Islet of Langerhans (tissue), 1 donor: ENCODE measurements around the gene ATR.
"Not testable (repeated sequence)": the region's sequence is repeated elsewhere in the genome, so short reads cannot be mapped to it uniquely, and the experiment has no call there.

ENCODE experiments used
- FAIRE-seq: peaks from one replicate; lab custom pipeline; 2011; peaks lifted over from hg19 to GRCh38; lab: Jason Lieb, UNC

ATR gene

DNA sequence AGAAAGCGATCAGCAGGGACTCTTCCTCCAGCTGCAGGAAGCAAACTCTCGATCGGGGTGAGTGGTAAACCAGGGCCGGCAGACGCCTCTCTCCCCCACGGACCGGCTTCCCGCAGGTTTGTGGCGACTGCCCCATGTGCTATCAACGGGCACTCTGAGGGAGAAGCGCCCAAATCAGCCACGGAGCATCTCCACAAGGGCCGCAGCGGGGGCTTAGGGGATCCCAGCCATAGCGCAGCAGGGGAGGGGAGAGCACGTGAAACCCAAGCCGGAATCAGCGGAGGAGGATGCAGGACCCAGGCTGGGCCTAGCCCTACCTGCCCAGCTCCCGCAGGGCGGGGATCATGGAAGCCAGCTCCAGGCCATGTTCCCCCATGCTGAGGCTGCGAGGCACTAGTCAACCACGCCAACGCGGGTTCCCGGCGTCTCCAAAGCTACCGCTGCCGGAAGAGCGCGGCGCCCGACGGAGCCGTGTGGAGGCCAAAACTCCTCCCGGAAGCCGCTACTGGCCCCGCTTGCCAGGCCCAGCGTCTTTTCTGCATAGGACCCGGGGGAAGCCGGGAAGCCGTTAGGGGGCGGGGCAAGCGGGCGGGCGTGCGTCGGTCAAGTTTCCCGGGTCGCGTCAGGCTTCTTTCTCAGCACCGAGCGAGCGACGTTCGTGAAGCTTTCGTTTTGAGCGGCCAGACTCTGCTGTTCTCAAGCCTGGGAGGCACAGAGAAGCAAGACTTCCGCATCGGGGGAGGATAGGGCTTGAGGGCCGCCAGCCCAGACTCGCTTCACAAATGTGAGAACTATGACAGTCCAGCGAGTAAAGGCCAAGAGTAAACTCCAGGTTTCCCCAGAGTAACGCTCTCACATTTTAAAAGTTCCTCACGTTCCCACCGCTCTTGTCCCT, at the start of gene ATR:
ATR (minus strand) TSS at position 405 of the 895 bp plus-strand sequence; CDS start at position 376, 29 bp downstream.
- FAIRE-seq, result no peak

DNA sequence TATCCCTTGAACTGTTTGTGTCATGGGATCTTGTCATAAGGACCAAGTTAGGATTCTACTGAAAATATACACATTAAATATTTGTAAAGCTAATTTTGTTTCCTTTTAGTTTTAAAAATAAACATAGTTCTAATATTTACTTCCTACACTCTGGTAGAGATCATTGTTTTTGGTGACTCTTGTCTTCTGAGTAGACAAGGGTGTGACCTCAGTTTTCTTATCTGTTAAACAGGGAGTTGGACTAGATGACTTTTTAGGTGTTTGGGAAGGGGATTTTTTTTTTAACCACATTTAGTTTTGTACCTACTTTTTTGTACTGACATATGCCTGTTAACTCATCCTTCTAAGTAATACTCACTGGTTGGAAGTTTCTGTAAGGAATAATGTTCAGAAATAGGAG, 48.4 kb upstream of the ATR start:
- FAIRE-seq, result no peak

DNA sequence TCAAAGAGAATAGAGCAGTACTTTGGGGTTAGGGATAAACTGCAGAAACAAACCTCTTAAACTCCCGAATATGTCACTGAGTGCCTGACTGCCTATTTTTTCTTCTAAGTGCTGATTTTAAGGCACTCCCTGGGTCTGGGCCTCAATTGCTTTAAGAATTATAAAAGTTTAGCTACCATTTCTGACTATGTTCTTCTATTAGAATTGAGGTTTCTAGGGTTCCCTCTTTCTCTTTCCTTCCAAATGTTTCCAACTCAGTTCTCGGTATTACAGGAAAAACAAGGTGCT, 46.6 kb upstream of the ATR start:
- no peak for FAIRE-seq

DNA sequence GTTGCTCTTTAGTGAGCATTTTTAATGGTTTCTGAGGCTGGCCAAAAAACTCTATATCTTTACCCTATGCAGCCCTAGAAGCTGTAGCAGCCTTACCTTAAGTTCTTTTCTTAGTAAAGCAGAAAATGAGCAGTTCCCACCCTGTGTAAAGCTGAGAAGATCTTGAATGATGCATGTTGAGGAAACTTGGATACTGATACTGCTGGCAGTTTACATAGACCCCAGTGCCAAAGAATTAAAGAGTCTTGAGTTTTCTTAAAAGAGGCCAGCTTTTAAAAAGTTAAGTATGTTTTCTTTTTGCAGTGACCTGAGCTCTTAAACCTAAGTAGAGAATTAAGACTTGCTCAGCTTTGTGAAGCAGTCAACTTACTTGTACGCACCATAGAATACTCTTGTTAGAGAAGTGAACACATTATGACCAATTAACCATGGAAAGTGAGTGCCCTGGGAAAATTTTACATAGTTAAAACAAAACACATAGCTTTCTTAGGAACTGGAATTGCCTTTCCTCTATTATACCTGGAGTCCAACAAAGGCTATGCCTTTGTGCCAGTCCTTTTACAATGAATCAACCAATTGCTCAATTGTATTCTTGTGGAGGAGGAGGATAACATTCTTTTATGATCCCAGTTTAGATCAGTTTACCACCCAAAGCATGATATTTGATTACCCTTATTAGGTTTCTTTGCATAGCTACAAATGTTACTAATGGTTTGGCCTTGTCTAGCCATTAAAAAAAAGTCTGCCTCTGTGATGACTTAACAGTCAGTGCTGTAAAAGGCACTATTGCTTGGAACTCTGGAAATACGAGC, 46.0 kb upstream of the ATR start:
- no peak for FAIRE-seq

DNA sequence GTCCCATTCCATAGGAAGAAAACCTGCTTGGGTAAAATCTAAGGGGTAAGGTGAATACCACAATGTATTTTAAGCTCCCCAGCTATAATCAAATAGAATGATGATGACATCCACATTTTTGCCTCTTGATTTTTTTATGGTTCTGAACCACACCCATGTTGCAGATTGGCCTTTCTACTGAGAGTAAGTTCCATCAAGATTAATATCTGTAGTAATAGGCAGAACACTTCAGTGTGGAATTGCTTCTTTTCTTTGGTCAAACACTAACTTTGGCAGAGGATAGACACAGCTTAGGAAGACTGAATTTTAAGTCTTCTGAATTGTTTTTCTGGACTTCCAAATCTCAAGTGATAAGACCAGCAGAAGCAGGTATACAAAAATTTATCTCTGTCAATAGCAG, 44.7 kb upstream of the ATR start:
- FAIRE-seq, result no peak

DNA sequence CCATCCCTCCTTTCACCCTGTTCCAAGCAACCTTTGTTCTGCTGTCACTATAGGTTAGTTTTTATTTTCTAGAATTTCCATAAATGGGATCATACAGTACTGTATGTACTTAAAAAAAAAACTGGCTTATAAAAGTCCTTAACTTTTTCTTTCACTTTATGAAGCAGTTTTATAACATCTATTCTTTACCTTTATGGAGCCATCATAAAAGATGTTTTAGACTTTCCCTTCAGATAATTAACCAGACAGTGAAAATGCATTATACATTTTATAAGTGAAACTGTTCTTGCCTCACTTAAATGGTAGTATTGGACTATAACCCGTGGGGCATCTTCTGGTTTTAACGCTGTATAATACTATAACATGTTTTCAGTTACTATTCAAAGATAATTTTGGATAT, 43.9 kb upstream of the ATR start:
- FAIRE-seq, result no peak

DNA sequence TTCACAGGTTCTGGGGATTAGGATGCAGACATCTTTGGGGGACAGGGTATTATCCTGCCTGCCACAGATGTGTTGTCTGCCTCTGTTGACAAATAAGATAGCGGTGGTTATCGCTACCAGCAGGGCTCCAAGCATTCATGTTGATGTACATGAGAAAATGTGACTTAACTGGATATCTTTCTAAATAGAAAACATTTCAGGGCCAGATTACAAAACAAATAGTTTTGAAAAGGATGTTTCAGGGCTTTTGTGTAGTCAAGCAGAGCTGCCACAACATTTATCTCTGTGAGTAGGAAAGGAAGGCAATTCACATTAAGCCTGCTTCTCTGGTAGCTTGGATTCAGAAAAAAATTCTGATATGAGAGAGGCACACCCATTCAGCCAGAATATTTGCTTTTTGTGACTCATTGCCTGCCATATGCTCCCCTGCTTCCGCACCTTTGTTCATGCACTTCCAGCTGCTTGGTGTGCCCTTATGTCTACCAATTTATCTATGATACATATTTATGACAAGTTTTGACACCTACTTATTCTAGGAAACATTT, 40.5 kb upstream of the ATR start:
- peak; percentile 98 for FAIRE-seq

DNA sequence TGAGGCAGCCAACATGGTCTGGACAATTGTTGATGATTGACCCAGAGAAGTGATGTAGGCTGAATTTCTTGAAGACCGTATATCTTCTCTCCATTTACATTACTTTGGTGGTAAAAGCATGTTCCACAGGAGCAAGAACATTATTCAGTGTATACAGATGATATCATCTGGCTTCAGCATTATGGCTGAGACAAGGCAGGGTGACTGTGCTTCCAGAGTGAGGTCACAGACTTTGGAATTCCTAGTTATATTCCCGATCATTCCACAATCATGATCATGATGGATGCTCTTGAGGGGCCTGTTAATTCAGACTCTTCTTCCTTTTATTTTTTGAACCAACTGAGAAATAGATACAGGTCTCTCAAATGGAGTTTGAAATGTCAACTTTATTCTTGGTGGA, 36.6 kb upstream of the ATR start:
- FAIRE-seq, result no peak

DNA sequence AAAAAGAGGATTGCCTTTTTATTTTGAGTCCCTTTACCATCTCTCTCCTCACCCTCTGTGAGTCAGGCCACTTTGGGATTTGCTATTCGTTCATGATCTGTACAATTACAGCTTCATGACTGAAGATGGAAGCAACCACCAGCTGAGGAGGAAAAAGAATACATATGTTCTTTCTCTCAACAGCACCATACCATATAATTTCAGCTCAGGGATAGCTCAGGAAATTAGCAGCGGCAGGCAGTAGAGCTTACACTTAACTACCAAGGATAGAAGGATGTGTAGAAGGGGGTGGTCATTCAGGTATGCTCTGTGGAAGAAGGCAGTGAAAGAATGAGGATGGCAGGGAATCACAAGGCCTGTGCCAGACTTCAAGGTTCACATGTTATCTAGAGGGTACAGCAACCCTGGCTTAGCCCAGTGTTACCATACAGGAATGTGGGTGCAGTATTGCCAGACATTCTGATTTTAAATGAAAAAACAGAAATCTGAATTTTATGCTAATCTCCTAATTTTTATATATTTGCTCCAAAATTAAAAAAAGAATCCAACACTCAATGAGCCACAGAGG, 35.6 kb upstream of the ATR start:
- no peak for FAIRE-seq

DNA sequence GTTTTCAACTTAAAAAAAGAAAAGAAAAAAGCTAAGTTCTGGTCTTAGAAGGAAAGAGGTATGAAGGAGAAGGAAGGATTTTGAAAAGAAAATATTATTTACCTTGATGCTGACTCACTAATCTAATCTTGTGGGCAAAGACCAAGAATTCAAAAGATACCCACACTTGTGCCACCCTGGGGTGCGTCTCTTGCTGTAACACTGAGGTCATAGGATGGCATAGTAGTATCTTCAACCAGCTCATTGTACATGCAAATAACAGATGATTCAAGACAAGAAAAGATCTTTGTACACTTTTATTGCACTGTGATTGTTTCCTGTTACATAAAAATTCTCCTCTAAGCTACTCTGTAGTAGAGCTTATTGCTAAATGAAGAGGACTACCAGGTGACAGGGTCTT, 35.0 kb upstream of the ATR start:
- FAIRE-seq, result no peak

DNA sequence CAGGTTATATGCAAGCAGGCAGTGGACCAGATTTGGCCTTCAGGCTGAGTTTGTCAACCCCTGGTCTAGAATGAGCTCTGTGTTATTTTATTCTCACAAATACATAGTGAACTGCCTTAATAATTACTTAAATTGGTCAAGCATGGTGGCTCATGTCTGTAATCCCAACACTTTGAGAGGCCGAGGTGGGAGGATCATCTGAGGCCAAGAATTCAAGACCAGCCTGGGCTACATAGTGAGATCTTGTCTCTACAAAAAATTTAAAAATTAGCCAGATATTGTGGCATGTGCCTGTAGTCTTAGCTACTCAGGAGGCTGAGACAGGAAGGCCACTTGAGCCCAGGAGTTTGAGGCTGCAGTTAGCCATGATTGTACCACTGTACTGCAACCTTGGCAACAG, 32.7 kb upstream of the ATR start:
- no peak for FAIRE-seq

DNA sequence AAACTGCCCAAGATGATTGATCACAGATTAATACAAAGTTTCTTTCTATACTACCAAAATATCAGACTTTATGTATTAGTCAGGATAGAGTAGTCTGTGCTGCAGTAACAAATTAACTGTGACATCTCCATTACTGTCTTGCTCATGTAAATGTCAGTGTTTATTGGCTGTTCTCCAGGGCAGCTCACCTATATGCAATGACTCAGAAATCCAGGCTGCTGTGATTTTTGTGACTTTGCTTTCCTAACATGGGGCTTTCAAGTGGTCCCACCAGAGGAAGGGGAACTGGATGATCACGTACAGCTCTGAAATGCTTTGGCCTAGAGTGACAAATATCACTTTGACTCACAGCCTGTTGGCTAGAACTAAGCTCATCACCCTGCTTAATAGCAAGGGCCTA, 30.6 kb upstream of the ATR start:
- FAIRE-seq, result no peak

DNA sequence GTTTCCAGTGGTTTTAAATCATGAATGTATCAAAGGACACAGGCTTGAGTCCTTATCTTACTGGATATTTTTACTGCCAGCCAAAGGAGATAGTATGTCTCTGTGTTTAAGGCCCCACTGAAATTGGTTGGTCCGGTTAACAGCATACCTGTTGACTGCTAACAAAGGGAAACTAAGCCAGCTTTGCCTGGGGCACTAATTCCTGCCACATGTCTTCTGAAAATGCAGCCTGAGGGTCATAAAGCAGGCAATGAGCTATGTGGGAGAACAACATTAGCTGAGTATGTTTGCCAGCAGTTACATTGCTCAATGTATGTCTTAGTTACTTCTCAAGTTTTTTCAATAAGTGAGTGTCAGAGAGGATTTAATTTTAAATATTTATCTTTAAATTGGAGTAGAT, 30.1 kb upstream of the ATR start:
- no peak for FAIRE-seq

DNA sequence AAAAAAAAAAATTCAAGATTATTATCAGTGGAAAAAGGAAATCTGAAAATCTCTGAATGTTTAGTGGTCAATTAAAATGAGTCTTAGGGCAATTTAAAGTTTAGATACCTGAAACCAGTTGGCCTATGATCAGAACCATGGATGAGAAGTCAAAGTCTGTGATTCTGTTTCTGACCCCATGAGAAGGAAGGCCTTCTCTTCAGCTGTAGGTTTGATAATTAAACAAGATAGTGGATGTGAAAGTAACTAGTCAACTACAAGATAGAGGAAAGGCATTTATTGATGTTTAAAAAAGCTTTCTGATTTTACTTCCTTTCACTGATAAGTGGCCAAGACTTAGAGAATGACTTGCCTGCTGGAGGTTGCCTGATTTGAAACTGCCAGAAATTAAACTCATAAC, 26.4 kb upstream of the ATR start:
- FAIRE-seq, result no peak

DNA sequence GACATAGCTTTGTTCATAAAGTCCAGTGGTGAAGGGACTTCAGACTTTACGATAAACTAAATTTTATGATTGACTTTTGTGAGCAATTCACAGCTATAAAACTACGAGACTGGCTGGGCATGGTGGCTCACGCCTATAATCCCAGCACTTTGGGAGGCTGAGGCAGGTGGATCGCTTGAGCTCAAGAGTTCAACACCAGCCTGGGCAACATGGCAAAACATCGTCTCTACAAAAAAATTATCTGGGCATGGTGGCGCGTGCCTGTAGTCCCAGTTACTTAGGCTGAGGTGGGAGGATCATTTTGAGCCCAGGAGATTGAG, 24.8 kb upstream of the ATR start:
- not testable (repeated sequence) for FAIRE-seq

DNA sequence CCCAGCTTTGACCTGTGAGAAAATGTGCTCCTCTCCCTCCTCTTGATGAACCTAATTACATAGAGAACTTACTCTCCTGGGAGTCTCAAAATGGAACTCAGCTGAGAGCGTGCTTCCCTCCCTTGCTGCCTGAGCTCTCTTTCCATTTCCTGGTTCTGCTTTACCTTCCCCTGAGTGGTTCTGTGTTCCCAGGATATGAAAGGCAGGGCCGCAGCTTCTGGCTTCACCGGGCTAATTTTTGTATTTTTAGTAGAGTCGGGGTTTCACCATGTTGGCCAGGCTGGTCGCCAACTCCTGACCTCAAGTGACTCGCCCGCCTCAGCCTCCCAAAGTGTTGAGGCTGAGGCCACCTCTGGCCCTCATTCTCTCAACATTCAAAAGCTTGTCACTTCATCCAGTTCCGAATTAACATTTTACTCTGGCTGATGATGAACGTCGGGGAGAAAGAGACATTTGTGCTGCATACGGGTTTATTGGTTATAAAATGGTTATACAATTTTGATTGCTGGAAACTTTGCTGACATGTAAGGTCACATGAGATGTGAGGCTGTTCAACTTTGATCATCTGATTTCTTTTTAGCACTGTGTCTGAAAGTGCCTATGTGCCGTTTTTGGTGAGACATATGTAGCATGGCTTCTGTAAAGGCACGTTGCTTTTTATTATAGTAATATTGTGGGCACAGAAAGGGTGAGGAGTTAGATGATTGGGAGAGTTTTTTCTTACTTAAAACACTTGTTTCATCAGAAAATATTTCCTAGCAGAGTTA, 24.3 kb upstream of the ATR start:
- FAIRE-seq, result no peak

DNA sequence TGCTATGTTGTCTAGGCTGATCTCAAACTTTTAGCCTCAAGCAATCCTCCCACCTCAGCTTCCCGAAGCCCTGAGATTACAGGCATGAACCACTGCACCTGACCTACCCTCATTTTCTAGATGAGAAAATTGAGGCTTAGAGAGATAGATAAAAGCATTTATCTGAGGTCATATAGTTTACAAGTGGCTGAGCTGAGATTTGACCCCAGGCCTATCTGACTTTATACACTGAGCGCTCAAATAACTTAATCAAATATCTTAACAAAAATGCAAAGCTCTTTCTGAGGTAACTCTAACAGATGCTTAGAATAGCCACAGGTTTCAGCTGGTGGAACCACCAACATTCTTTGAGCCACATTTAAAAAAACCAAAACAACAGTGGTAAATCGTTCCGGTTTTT, 23.2 kb upstream of the ATR start:
- FAIRE-seq, result no peak

DNA sequence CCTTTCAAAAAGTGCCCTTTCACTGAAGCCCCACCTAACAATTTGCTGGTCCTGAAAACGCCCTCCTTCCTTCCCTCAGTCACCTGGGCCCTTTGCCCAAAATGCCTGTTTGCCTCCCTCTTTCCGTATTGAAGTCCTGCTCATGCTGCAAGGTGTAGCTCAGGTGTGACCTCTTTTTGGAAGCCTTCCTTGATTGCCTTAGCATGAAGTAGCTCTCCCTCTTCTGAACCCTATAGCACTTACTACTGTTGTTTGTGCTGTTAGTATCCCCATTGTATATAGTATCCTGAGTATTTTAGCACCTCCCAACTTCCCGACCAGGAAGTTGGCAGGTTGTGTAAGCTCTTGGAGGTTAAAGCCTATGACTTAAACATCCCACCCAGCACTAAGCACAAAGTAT, 19.4 kb upstream of the ATR start:
- FAIRE-seq, result no peak

DNA sequence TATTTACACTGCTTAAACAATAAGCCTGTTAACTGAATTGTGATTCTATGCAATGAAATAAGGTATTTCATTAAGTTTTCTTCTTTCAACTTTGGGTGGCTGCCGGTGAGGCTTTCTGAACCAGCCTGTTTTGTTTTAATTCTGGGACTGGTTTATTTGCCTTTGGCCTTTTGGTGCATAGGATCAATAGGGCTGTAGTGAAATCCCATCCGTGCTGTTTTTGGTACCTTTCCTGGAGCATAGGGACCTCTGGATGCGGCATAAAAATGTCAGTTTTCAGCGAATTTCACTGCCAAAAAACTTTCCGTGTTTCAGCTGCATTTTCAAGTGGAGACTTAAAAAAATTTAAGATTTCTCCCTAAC, 18.2 kb upstream of the ATR start:
- FAIRE-seq, result no peak

DNA sequence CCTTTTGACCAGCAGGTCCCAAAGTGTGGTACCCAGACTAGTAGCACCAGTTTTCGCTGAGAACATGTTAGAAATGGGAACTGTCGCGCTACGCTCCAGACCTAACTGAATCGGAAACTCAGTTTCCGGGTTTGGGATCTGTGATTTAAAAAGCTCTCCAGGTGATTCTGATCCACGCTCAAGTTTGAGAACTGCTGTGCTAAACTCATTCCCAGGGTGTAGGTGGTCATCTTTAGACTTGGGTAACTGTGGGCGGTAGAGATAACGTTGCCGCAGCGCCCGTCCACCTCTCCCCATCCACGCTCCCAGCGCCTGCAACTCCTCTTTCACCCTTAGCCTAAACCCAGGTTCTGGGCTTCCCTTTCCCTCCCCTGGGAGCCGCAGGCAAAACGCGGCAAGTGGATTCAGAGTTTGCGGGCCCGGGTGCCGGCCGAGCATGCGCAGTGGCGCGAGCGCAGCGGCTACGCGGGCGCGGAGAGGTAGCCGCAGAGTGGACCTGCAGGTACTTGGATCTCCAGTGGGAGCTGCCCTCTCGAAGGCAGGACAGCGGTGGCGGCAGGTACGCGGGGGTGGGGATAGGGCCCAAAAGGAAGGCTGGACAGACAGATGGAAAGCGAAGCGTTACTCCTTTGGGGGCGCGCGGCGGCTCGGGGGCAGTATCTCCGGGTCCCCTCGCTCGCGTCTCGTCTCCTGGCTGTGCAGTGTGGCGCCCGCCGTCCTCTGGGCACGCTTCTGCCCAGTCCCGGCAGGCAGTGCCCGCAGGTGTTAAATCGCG, 17.6 kb upstream of the ATR start, which contains the start of gene PLS1:
PLS1 (plus strand) TSS at position 443 of the 775 bp plus-strand sequence. CDS start 67,845 bp downstream, outside the sequence.
- no peak for FAIRE-seq

DNA sequence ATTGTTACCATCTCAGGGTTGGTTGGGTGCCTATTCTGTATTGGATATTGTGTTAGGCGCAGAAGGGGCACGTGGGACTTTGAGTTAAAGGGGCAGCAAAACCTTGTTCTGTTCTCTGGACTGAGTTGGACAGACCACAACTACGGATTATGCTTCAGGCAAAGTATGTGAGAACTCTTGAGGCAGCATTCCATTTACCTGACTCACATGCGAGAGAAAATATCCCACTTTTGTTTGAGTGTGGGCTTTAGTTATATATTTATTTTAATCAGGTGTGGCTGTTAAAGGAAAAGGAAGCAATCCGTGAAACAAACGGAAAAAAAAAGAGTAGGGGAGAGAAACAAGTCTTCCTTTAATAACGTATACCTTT, 17.0 kb upstream of the ATR start:
- peak; percentile 77 for FAIRE-seq

DNA sequence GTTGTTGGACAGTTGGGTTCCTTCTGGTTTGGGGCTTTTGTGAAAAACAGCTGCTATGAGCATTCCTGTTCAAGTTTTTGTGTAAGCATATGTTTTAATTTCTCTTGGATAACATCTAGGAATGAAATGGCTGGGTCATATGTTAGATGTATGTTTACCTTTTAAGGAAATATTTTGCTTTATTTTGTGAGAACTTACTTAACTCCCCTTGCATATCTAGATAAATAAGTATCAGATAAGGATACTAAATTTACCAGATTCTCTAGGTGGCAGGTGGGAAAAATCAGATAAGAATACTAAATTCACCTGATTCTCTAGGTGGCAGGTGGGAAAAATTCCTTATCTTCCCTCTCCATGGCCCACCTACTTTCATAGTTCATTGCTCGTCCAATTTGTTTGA, 16.6 kb upstream of the ATR start:
- no peak for FAIRE-seq
